Caco-2 (cell line): ENCODE measurements around the gene NOL4L. TPM values are rescaled to one million over a fixed set of nuclear protein-coding genes. Genes with fewer than 3 reads are reported as not detected.

ENCODE experiments used
- BruUV-seq: library from RNA; stranded (reverse); fragments of 400-500 nt; replicated peaks from 2 replicates; lab custom pipeline; 2021; lab: Mats Ljungman, UMichigan
- CTCF ChIA-PET: fragments of 300-600 bp; sonication (Branson Sonifier 250); formaldehyde crosslinking; loops from one replicate; lab custom pipeline; 2022; ENCODE audit warnings: antibody characterized with exemption; lab: Charles Lee
- POLR2A ChIA-PET: fragments of 300-600 bp; sonication (Branson Sonifier 250); formaldehyde crosslinking; loops from one replicate; lab custom pipeline; 2022; ENCODE audit warnings: antibody characterized with exemption; lab: Charles Lee
- DNase-seq, 2 experiments: peaks; one replicate each; pipeline versions ENCODE4 v3.0.0 to v3.0.0-alpha.2; 2020 to 2022
- H3K27me3 ChIP-seq: replicated peaks from 2 replicates; pipeline ENCODE4 v1.6.0; 2011; ENCODE audit warnings: low read length; ENCODE audit not compliant: control insufficient read depth, insufficient read depth
- H3K36me3 ChIP-seq: 2 replicates; pipeline ENCODE4 v1.5.1; 2011; ENCODE audit warnings: low read length; ENCODE audit not compliant: control insufficient read depth, insufficient read depth
- H3K4me1 ChIP-seq: fragments of 250-450 bp; sonication (Bioruptor Pico); 2 replicates; pipeline ENCODE4 v1.5.1; 2020; ENCODE audit warnings: mild to moderate bottlenecking
- H3K4me3 ChIP-seq: 2 replicates; pipeline ENCODE4 v1.5.1; 2011; ENCODE audit warnings: low read depth, mild to moderate bottlenecking, control low read depth, low read length
- H3K9me3 ChIP-seq: fragments of 250-450 bp; sonication (Bioruptor Pico); 2 replicates; pipeline ENCODE4 v1.5.1; 2020; ENCODE audit warnings: mild to moderate bottlenecking, moderate library complexity
- H3K27ac Mint-ChIP-seq: one replicate; pipeline ENCODE4 v1.8.0; 2022; ENCODE audit warnings: mixed read lengths; ENCODE audit not compliant: unreplicated experiment
- H3K27me3 Mint-ChIP-seq: one replicate; pipeline ENCODE4 v1.8.0; 2022; ENCODE audit warnings: mixed read lengths; ENCODE audit not compliant: insufficient read depth, unreplicated experiment
- H3K36me3 Mint-ChIP-seq: one replicate; pipeline ENCODE4 v1.8.0; 2022; ENCODE audit warnings: mild to moderate bottlenecking, mixed read lengths; ENCODE audit not compliant: insufficient read depth, unreplicated experiment
- H3K4me1 Mint-ChIP-seq: one replicate; pipeline ENCODE4 v1.8.0; 2022; ENCODE audit warnings: low read depth, mixed read lengths; ENCODE audit not compliant: unreplicated experiment
- H3K4me3 Mint-ChIP-seq: one replicate; pipeline ENCODE4 v1.8.0; 2022; ENCODE audit warnings: mild to moderate bottlenecking, moderate library complexity, mixed read lengths; ENCODE audit not compliant: unreplicated experiment
- H3K9me3 Mint-ChIP-seq: one replicate; pipeline ENCODE4 v1.8.0; 2022; ENCODE audit warnings: mixed read lengths; ENCODE audit not compliant: unreplicated experiment
- intact Hi-C: fragments of 100-400 bp; cut with micrococcal nuclease; formaldehyde crosslinking; loops from one replicate; pipeline ENCODE4 v1.10.0; 2022; ENCODE audit not compliant: unreplicated experiment
- total RNA-seq: library from RNA; stranded (reverse); gene quantifications from 2 replicates; pipeline ENCODE4 v1.2.3, GENCODE V29; 2022
- TF ChIP-seq, protein P1 (sequence below), 2 experiments: fragments of 200-600 bp in 1 of 2; IDR thresholded peaks; 1 replicate in 1 of 2; 2 replicates in 1 of 2; pipeline versions ENCODE4 v1.5.1 to v1.8.0; 2011 to 2022; ENCODE audit warnings: antibody characterized with exemption in 1 of 2, control low read depth in 1 of 2, inconsistent platforms in 1 of 2, low read depth in 1 of 2, low read length in 1 of 2, mild to moderate bottlenecking in 1 of 2, moderate library complexity in 1 of 2; ENCODE audit not compliant: insufficient read depth in 1 of 2, severe bottlenecking in 1 of 2, unreplicated experiment in 1 of 2

NOL4L gene
- total RNA-seq, 1 experiment from 2014 or later, result 80.9 TPM

- BruUV-seq, result no TSS peak
- CTCF ChIA-PET, result no interaction called here
- Mint-ChIP-seq H3K9me3 (no peaks in the 10 kb centered on the region), H3K27me3 (no peaks in the 10 kb centered on the region), H3K36me3 (peaks cover 100% of the 10 kb centered on the region), H3K27ac (peak overlapping the region; percentile 46), H3K4me1 (peaks cover 22% of the 10 kb centered on the region), H3K4me3 (no peak overlapping the region)
- Histone ChIP-seq H3K4me3 (no peak overlapping the region), H3K4me1 (0 out of 2 replicates have a peak, but pooled peaks cover 5% of the 10 kb centered on the region), H3K9me3 (no peaks in the 10 kb centered on the region), H3K27me3 (no peaks in the 10 kb centered on the region), H3K36me3 (peaks cover 12% of the 10 kb centered on the region)
- TF ChIP-seq, protein P1, sequence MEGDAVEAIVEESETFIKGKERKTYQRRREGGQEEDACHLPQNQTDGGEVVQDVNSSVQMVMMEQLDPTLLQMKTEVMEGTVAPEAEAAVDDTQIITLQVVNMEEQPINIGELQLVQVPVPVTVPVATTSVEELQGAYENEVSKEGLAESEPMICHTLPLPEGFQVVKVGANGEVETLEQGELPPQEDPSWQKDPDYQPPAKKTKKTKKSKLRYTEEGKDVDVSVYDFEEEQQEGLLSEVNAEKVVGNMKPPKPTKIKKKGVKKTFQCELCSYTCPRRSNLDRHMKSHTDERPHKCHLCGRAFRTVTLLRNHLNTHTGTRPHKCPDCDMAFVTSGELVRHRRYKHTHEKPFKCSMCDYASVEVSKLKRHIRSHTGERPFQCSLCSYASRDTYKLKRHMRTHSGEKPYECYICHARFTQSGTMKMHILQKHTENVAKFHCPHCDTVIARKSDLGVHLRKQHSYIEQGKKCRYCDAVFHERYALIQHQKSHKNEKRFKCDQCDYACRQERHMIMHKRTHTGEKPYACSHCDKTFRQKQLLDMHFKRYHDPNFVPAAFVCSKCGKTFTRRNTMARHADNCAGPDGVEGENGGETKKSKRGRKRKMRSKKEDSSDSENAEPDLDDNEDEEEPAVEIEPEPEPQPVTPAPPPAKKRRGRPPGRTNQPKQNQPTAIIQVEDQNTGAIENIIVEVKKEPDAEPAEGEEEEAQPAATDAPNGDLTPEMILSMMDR (IDR thresholded peaks at IDR 0.05; ENCODE audit: insufficient read depth in 1 of 2, low read depth in 1 of 2, low read length in 1 of 2, severe bottlenecking in 1 of 2, unreplicated experiment in 1 of 2), result no peak
- peak in 1 of 2 experiments; percentile 17 for DNase-seq
- POLR2A ChIA-PET, result interaction anchor here (0.6 kb wide), 1 partner anchor 103 kb away, joined by 4 read pairs; no protein-coding TSS in a partner anchor
- intact Hi-C loops, result loop anchor here (10.0 kb wide), 1 partner anchor 207 kb away; no protein-coding TSS in a partner anchor
These were observed 137.8 kb downstream of the NOL4L start for GRCh38 chr20:32447136-32448027.

DNA sequence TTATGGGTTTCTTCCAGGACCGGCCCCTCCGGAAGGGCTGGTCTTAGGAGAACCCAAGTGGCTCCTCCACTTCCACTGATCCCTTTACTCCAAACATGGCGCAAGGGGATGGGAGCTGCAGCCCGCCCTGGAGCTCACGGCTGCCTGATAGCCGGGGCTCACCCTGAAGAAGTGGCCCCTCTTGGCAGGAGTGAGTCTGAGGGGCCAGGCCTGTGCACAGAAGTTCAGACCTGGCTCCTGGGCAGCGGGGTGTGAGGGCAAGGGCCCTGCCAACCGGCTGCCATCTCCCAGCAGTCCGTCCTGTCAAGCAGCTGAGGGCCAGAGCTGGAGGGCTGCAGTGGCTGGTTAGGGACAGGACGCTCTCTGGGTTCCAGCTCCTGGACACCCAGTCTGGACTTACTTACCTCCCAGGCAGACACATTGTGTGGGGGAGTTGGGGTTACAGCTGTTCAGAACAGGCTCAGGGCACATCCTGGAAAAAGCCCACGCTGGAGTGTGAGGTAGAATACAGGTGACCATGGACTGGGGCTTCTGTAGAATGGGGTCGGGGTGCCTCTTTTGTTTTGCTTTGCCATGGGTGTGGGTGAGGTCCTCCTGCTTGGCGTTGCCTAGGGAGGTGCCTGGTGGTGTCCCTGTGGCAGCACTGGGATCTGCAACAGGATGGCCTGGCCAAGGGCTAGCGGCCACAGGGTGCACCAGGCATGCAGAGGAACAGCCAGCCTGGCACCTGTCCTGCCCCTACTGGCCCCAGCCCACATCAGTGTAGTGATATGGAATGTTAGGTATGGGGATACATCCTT lies 138.6 kb downstream of the NOL4L start:
- ChIA-PET CTCF (no interaction called here), POLR2A (interaction anchor here (0.6 kb wide), 1 partner anchor 36 kb away, joined by 3 read pairs; no protein-coding TSS in a partner anchor)
- TF ChIP-seq, protein P1 (IDR thresholded peaks at IDR 0.05; ENCODE audit: insufficient read depth in 1 of 2, low read depth in 1 of 2, low read length in 1 of 2, severe bottlenecking in 1 of 2, unreplicated experiment in 1 of 2), result no peak
- Mint-ChIP-seq H3K27me3 (no peaks in the 10 kb centered on the region), H3K27ac (peak overlapping the region; percentile 34), H3K36me3 (peaks cover 98% of the 10 kb centered on the region), H3K4me1 (peaks cover 22% of the 10 kb centered on the region), H3K4me3 (no peak overlapping the region), H3K9me3 (no peaks in the 10 kb centered on the region)
- 0 out of 2 replicates have a peak, but pooled peaks cover 5% of the 10 kb centered on the region for H3K4me1 ChIP-seq
- peak; percentile 35 to 49 for DNase-seq
- no peaks in the 10 kb centered on the region for H3K27me3 ChIP-seq
- H3K4me3 ChIP-seq, result no peak overlapping the region
- intact Hi-C loops, result loop anchor here (10.0 kb wide), 1 partner anchor 208 kb away; no protein-coding TSS in a partner anchor
- no peaks in the 10 kb centered on the region for H3K9me3 ChIP-seq
- no TSS peak for BruUV-seq
- peaks cover 10% of the 10 kb centered on the region for H3K36me3 ChIP-seq
